ENCODE results near the gene TKFC.

TKFC gene

DNA sequence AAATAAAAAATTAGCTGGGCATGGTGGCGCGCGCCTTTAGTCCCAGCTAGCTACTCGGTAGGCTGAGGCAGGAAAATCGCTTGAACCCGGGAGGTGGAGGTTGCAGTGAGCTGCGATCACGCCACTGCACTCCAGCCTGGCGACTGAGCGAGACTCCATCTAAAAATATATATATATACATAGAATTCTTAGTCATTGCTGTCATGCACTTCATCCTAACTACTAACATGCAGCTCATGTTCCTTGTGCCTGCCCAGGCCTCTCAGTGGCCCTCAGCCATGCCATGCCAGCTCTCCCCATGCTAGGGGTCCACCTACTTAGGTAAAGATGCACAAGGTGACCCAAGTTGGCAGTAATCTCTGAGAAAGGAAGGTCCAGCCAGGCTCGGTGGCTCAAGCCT, 25.5 kb downstream of the TKFC start:
- no peak for TF ChIP-seq POLR2AphosphoS5 (IDR thresholded peaks at IDR 0.05; ENCODE audit: low read depth)
- TF ChIP-seq, protein P1, sequence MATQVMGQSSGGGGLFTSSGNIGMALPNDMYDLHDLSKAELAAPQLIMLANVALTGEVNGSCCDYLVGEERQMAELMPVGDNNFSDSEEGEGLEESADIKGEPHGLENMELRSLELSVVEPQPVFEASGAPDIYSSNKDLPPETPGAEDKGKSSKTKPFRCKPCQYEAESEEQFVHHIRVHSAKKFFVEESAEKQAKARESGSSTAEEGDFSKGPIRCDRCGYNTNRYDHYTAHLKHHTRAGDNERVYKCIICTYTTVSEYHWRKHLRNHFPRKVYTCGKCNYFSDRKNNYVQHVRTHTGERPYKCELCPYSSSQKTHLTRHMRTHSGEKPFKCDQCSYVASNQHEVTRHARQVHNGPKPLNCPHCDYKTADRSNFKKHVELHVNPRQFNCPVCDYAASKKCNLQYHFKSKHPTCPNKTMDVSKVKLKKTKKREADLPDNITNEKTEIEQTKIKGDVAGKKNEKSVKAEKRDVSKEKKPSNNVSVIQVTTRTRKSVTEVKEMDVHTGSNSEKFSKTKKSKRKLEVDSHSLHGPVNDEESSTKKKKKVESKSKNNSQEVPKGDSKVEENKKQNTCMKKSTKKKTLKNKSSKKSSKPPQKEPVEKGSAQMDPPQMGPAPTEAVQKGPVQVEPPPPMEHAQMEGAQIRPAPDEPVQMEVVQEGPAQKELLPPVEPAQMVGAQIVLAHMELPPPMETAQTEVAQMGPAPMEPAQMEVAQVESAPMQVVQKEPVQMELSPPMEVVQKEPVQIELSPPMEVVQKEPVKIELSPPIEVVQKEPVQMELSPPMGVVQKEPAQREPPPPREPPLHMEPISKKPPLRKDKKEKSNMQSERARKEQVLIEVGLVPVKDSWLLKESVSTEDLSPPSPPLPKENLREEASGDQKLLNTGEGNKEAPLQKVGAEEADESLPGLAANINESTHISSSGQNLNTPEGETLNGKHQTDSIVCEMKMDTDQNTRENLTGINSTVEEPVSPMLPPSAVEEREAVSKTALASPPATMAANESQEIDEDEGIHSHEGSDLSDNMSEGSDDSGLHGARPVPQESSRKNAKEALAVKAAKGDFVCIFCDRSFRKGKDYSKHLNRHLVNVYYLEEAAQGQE (IDR thresholded peaks at IDR 0.05; ENCODE audit: insufficient replicate concordance, low read depth): no peak
- TF ChIP-seq GABPA (IDR thresholded peaks at IDR 0.05; ENCODE audit: low read depth): no peak
- TF ChIP-seq, protein P2, sequence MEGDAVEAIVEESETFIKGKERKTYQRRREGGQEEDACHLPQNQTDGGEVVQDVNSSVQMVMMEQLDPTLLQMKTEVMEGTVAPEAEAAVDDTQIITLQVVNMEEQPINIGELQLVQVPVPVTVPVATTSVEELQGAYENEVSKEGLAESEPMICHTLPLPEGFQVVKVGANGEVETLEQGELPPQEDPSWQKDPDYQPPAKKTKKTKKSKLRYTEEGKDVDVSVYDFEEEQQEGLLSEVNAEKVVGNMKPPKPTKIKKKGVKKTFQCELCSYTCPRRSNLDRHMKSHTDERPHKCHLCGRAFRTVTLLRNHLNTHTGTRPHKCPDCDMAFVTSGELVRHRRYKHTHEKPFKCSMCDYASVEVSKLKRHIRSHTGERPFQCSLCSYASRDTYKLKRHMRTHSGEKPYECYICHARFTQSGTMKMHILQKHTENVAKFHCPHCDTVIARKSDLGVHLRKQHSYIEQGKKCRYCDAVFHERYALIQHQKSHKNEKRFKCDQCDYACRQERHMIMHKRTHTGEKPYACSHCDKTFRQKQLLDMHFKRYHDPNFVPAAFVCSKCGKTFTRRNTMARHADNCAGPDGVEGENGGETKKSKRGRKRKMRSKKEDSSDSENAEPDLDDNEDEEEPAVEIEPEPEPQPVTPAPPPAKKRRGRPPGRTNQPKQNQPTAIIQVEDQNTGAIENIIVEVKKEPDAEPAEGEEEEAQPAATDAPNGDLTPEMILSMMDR (IDR thresholded peaks at IDR 0.05; ENCODE audit: insufficient read depth, low read length): no peak
- TF ChIP-seq SPI1 (IDR thresholded peaks at IDR 0.05; ENCODE audit: borderline replicate concordance, low read depth): no peak
- H3K4me3 ChIP-seq (replicated peaks; ENCODE audit: insufficient read depth, low read length): no peak overlapping the region
- no peak overlapping the region for H3K27ac ChIP-seq (replicated peaks)
- no peak for DNase-seq (ENCODE audit: low read depth in 1 of 2, low spot score in 1 of 2)
- H3K27me3 ChIP-seq (ENCODE audit: insufficient read depth, poor library complexity, severe bottlenecking): no peaks in the 10 kb centered on the region

DNA sequence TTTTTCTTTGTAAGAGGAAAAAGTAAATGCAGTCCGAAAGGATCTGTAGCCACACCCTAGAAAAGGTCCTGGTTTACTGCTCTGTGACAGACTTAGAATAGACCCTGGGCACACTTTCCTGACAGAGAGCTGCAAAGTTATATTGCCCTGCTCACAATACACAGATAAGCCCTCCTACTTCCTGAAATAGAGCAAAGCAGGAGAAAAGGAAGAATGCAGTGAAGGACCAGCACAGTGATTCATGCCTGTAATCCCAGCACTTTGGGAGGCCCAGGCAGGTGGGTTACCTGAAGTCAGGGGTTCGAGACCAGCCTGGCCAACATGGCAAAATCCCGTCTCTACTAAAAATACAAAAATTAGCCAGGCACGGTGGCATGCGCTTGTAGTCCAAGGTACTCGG, 26.5 kb downstream of the TKFC start:
- no peak overlapping the region for H3K27ac ChIP-seq (replicated peaks)

DNA sequence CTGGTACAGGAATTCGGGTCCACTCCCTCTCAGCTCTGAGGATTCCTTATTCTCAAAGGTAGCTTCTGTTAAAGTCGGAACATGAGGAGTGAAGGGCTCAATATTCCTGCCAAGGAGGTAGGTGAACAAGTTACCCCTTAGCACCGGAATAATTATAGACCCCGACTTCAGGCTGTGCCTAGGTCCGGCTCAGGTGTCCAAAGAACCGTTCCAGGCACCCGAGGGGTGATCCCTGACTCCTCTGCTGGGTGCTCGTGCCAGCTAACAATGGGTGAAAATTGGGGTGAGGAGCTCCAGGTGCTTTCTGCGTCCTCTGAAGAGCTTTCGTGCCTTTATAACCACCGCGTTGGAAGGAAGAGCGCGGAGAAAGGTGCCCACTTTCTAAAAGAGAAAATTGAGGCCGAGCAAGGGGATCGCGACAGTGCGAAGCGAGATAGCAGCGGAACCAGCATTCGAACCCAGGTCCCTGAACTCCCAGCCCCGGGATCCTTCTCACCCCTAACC, 28.3 kb downstream of the TKFC start:
- Histone ChIP-seq H3K27me3 (ENCODE audit: insufficient read depth, poor library complexity, severe bottlenecking) (no peaks in the 10 kb centered on the region), H3K4me3 (replicated peaks; ENCODE audit: insufficient read depth, low read length) (peak overlapping the region; percentile 74), H3K27ac (replicated peaks) (peak overlapping the region; percentile 97)
- no peak for DNase-seq (ENCODE audit: low read depth in 1 of 2, low spot score in 1 of 2)
- TF ChIP-seq SPI1 (IDR thresholded peaks at IDR 0.05; ENCODE audit: borderline replicate concordance, low read depth) (no peak), POLR2AphosphoS5 (IDR thresholded peaks at IDR 0.05; ENCODE audit: low read depth) (no peak), GABPA (IDR thresholded peaks at IDR 0.05; ENCODE audit: low read depth) (no peak)
- TF ChIP-seq, protein P2 (IDR thresholded peaks at IDR 0.05; ENCODE audit: insufficient read depth, low read length): no peak
- TF ChIP-seq, protein P1 (IDR thresholded peaks at IDR 0.05; ENCODE audit: insufficient replicate concordance, low read depth): no peak

More for the DNA sequence above, 26.5 kb downstream of the TKFC start:
- H3K27me3 ChIP-seq (ENCODE audit: insufficient read depth, poor library complexity, severe bottlenecking): no peaks in the 10 kb centered on the region
- TF ChIP-seq GABPA (IDR thresholded peaks at IDR 0.05; ENCODE audit: low read depth) (no peak), SPI1 (IDR thresholded peaks at IDR 0.05; ENCODE audit: borderline replicate concordance, low read depth) (no peak), POLR2AphosphoS5 (IDR thresholded peaks at IDR 0.05; ENCODE audit: low read depth) (no peak)
- TF ChIP-seq, protein P1 (IDR thresholded peaks at IDR 0.05; ENCODE audit: insufficient replicate concordance, low read depth): no peak
- TF ChIP-seq, protein P2 (IDR thresholded peaks at IDR 0.05; ENCODE audit: insufficient read depth, low read length): no peak
- no peak overlapping the region for H3K4me3 ChIP-seq (replicated peaks; ENCODE audit: insufficient read depth, low read length)
- DNase-seq (ENCODE audit: low read depth in 1 of 2, low spot score in 1 of 2): no peak

All from HL-60 (cell line).